Cardiac muscle cell (in vitro differentiated cells and primary cell): ENCODE results near the gene C19orf44. TPM values are rescaled to one million over a fixed set of nuclear protein-coding genes. Genes with fewer than 3 reads are reported as not detected.

Source experiments
- DNase-seq, 2 donors: peaks; one replicate each; pipeline versions ENCODE4 v3.0.0 to v3.0.0-alpha.2; 2010 to 2017; ENCODE audit warnings: low read depth in 1 of 2, low spot score in 1 of 2
- H3K27ac ChIP-seq: fragments of 200-600 bp; sonication (generic); 2 replicates; pipeline ENCODE4 v1.5.1; 2016
- H3K27me3 ChIP-seq: fragments of 200-600 bp; sonication (generic); 2 replicates; pipeline ENCODE4 v1.6.0; 2016; ENCODE audit warnings: control low read depth
- H3K36me3 ChIP-seq: fragments of 200-600 bp; sonication (generic); 2 replicates; pipeline ENCODE4 v1.5.1; 2016; ENCODE audit warnings: control low read depth
- H3K4me1 ChIP-seq: fragments of 200-600 bp; sonication (generic); 2 replicates; pipeline ENCODE4 v1.8.1; 2017; ENCODE audit warnings: low read depth, mild to moderate bottlenecking, mixed run types
- H3K4me3 ChIP-seq: fragments of 200-600 bp; sonication (generic); 2 replicates; pipeline ENCODE4 v1.5.1; 2016; ENCODE audit warnings: mild to moderate bottlenecking
- H3K9me3 ChIP-seq: fragments of 200-600 bp; sonication (generic); 2 replicates; pipeline ENCODE4 v1.5.1; 2017; ENCODE audit warnings: low read depth, mild to moderate bottlenecking, control low read depth
- CTCF ChIP-seq: IDR thresholded peaks from 2 replicates; pipeline ENCODE4 v1.5.1; 2012; ENCODE audit warnings: low read depth, mild to moderate bottlenecking, low read length
- polyA plus RNA-seq: library from polyadenylated mRNA; unstranded; fragments of >200 nt; fragmentation: Nextera tagmentation; extraction: Ambion mirVana; gene quantifications from 2 replicates; pipeline ENCODE4 v1.2.1, GENCODE V29; 2016
- total RNA-seq: library from RNA; depleted of rRNA; stranded (reverse); fragments of >200 nt; gene quantifications from 2 replicates; pipeline ENCODE4 v1.2.3, GENCODE V29; 2016

Gene C19orf44
- total and polyA plus RNA-seq, 2 experiments from 2014 or later: 5.1 to 9.2 TPM

- Histone ChIP-seq H3K4me3 (no peak overlapping the region), H3K36me3 (peaks cover 59% of the 10 kb centered on the region), H3K4me1 (no peaks in the 10 kb centered on the region), H3K9me3 (no peaks in the 10 kb centered on the region), H3K27me3 (no peaks in the 10 kb centered on the region), H3K27ac (no peak overlapping the region)
- DNase-seq: no peak
- no peak for TF ChIP-seq CTCF
These were observed 23.1 kb downstream of the C19orf44 start for GRCh38 chr19:16519230-16519687.

- no peak for TF ChIP-seq CTCF
- no peaks in the 10 kb centered on the region for H3K9me3 ChIP-seq
- DNase-seq: no peak
- no peak overlapping the region for H3K4me3 ChIP-seq
- peaks cover 67% of the 10 kb centered on the region for H3K36me3 ChIP-seq
- no peaks in the 10 kb centered on the region for H3K27me3 ChIP-seq
- no peaks in the 10 kb centered on the region for H3K4me1 ChIP-seq
- H3K27ac ChIP-seq: peak overlapping the region; percentile 48
These were observed 24.1 kb downstream of the C19orf44 start for GRCh38 chr19:16520074-16520973.

- no peak for DNase-seq
- Histone ChIP-seq H3K36me3 (peaks cover 71% of the 10 kb centered on the region), H3K9me3 (no peaks in the 10 kb centered on the region), H3K27me3 (no peaks in the 10 kb centered on the region), H3K4me3 (no peak overlapping the region), H3K4me1 (no peaks in the 10 kb centered on the region), H3K27ac (peak overlapping the region; percentile 48)
- TF ChIP-seq CTCF: no peak
These were observed 24.9 kb downstream of the C19orf44 start for GRCh38 chr19:16520986-16521624.

GRCh38 chr19:16521715-16522289 lies 25.6 kb downstream of the C19orf44 start:
- TF ChIP-seq CTCF: no peak
- H3K4me1 ChIP-seq: no peaks in the 10 kb centered on the region
- peaks cover 75% of the 10 kb centered on the region for H3K36me3 ChIP-seq
- no peaks in the 10 kb centered on the region for H3K27me3 ChIP-seq
- H3K9me3 ChIP-seq: no peaks in the 10 kb centered on the region
- H3K27ac ChIP-seq: no peak overlapping the region
- DNase-seq: no peak
- no peak overlapping the region for H3K4me3 ChIP-seq

- Histone ChIP-seq H3K36me3 (peaks cover 80% of the 10 kb centered on the region), H3K9me3 (no peaks in the 10 kb centered on the region)
These were observed 26.6 kb downstream of the C19orf44 start for GRCh38 chr19:16522559-16523377.

More at GRCh38 chr19:16522559-16523377, 26.6 kb downstream of the C19orf44 start:
- no peaks in the 10 kb centered on the region for H3K27me3 ChIP-seq
- no peak overlapping the region for H3K4me3 ChIP-seq
- DNase-seq: no peak
- no peak for TF ChIP-seq CTCF
- no peaks in the 10 kb centered on the region for H3K4me1 ChIP-seq
- no peak overlapping the region for H3K27ac ChIP-seq
